Chondrocyte (in vitro differentiated cells): Measurements from ENCODE around the gene RASAL1. TPM values are rescaled to one million over a fixed set of nuclear protein-coding genes. Genes with fewer than 3 reads are reported as not detected.

Experiments used
- DNase-seq: peaks from one replicate; pipeline ENCODE4 v3.0.0; 2021; ENCODE audit warnings: mixed read lengths, low spot score
- H3K27ac Mint-ChIP-seq: one replicate; pipeline ENCODE4 v1.8.0; 2021; ENCODE audit warnings: mild to moderate bottlenecking, moderate library complexity, mixed read lengths; ENCODE audit not compliant: unreplicated experiment
- H3K27me3 Mint-ChIP-seq: 2 replicates; pipeline ENCODE4 v1.8.0; 2021; ENCODE audit warnings: low read depth, mixed read lengths
- H3K36me3 Mint-ChIP-seq: 2 replicates; pipeline ENCODE4 v1.8.0; 2021; ENCODE audit warnings: low read depth, mixed read lengths
- H3K4me1 Mint-ChIP-seq: 2 replicates; pipeline ENCODE4 v1.8.0; 2021; ENCODE audit warnings: low read depth, mild to moderate bottlenecking, mixed read lengths
- H3K4me3 Mint-ChIP-seq: one replicate; pipeline ENCODE4 v1.8.0; 2021; ENCODE audit warnings: mild to moderate bottlenecking, moderate library complexity, mixed read lengths; ENCODE audit not compliant: unreplicated experiment
- H3K9me3 Mint-ChIP-seq: 2 replicates; pipeline ENCODE4 v1.8.0; 2021; ENCODE audit warnings: low read depth, mixed read lengths
- total RNA-seq: library from RNA; stranded (reverse); gene quantifications from 3 replicates; pipeline ENCODE4 v1.2.1, GENCODE V29; 2021
- TF ChIP-seq, protein P1 (sequence below): fragments of 200-600 bp; sonication (generic); IDR thresholded peaks from 2 replicates; pipeline ENCODE4 v1.5.0; 2021; ENCODE audit warnings: antibody characterized with exemption, mild to moderate bottlenecking, moderate library complexity

RASAL1 gene
- total RNA-seq, 1 donor from 2014 or later, result not detected

DNA sequence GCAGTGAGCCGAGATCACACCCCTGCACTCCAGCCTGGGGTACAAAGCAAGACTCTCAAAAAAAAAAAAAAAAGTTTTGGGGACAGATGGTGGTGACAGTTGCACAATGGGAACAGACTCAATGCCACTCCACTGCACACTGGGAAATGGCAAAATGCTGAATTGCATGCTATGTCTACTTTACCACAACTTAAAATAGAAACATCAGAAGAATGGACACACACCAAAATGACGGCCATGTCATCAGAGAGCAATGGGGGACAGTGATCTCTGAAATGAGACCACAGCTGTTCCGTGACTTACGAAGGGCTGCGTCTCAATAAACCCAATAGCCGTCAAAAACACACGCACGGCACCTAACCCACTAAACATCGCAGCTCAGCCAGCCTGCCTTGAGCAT is 36.0 kb upstream of the RASAL1 start:
- Mint-ChIP-seq H3K9me3 (no peaks in the 10 kb centered on the region), H3K4me1 (no peaks in the 10 kb centered on the region), H3K27me3 (no peaks in the 10 kb centered on the region), H3K36me3 (peaks cover 35% of the 10 kb centered on the region), H3K27ac (no peak overlapping the region), H3K4me3 (no peak overlapping the region)
- TF ChIP-seq, protein P1, sequence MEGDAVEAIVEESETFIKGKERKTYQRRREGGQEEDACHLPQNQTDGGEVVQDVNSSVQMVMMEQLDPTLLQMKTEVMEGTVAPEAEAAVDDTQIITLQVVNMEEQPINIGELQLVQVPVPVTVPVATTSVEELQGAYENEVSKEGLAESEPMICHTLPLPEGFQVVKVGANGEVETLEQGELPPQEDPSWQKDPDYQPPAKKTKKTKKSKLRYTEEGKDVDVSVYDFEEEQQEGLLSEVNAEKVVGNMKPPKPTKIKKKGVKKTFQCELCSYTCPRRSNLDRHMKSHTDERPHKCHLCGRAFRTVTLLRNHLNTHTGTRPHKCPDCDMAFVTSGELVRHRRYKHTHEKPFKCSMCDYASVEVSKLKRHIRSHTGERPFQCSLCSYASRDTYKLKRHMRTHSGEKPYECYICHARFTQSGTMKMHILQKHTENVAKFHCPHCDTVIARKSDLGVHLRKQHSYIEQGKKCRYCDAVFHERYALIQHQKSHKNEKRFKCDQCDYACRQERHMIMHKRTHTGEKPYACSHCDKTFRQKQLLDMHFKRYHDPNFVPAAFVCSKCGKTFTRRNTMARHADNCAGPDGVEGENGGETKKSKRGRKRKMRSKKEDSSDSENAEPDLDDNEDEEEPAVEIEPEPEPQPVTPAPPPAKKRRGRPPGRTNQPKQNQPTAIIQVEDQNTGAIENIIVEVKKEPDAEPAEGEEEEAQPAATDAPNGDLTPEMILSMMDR, result no peak
- DNase-seq, result no peak

DNA sequence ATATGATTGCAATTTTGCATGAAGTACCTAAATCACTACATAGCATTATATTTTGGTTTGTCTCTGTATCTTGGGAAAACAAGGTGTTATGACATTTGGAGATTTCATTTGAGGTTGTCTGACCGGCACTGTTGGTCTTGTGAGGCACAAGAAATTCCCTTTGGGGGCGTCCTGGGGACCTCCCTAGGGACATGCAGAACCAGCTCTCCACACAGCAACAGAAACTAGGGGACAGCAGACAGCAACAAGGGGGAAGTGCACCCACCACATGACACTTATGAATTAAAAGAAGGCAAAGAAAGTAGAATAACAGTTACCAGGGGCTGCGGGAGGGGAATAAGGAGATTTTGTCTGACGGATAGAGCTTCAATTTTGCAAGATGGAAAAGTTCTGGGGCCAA is 35.4 kb upstream of the RASAL1 start:
- H3K9me3 Mint-ChIP-seq, result no peaks in the 10 kb centered on the region
- no peak for DNase-seq
- H3K36me3 Mint-ChIP-seq, result peaks cover 36% of the 10 kb centered on the region
- H3K27me3 Mint-ChIP-seq, result no peaks in the 10 kb centered on the region
- no peaks in the 10 kb centered on the region for H3K4me1 Mint-ChIP-seq
- H3K4me3 Mint-ChIP-seq, result no peak overlapping the region
- no peak overlapping the region for H3K27ac Mint-ChIP-seq
- TF ChIP-seq, protein P1, result no peak

DNA sequence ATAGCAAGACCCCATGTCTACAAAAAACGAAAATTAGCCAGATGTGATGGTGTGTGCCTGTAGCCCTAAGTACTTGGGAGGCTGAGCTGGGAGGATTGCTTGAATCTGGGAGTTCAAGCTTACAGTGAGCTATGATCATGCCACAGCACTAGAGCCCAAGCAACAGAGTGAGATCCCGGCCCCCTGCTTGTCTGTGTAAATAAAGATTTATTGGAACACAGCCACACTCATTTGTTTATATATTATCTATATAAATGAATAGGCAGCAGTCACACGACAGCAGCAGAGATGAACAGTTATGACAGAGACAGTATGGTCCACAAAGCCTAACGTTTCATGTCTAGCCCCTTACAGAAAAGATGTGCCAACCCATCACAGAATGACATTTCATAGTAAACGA is 34.9 kb upstream of the RASAL1 start:
- no peaks in the 10 kb centered on the region for H3K9me3 Mint-ChIP-seq
- H3K36me3 Mint-ChIP-seq, result peaks cover 38% of the 10 kb centered on the region
- H3K4me3 Mint-ChIP-seq, result no peak overlapping the region

DNA sequence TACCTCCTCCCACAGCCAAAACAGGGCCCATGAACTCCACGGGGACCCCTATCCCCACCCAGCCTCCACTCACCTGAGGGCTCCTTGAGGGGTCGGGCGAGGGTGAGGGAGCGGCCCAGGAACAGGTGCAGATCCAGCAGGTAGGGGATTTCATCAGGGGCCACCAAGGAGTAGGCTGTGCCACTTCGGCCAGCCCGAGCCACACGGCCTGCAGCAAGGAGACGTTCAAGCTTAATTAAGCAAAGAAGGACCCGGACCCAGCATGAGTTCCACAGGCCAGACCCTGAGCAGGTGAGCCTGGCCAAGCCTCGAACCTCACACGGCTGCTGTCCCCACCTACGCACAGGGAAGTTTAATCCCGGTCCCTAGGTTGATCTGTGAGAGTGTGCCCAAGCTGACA is 34.1 kb upstream of the RASAL1 start:
- H3K9me3 Mint-ChIP-seq, result no peaks in the 10 kb centered on the region

More for the DNA sequence above, 34.9 kb upstream of the RASAL1 start:
- Mint-ChIP-seq H3K4me1 (no peaks in the 10 kb centered on the region), H3K27me3 (no peaks in the 10 kb centered on the region), H3K27ac (no peak overlapping the region)
- TF ChIP-seq, protein P1, result no peak
- no peak for DNase-seq

DNA sequence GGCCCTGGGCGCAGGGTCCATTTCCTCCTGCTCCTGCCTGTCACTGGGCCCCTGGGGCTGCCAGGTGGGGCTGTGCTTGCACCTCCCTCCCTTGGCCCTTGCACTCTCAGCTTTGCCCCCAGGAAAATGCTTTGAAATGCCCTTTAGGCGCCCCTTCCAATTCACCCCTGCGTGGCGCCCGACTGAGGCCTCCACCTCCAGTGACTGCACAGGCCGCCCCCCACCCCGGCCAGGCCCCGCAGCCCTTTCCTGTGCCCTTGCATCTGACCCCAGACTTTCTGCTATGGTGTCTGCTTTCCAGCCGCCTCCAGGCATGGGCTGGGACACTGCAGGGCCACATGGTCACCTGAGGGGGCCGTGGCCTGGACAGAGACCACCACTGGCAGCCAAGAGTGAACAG is 32.3 kb upstream of the RASAL1 start:
- Mint-ChIP-seq H3K9me3 (no peaks in the 10 kb centered on the region), H3K4me1 (no peaks in the 10 kb centered on the region), H3K36me3 (peaks cover 39% of the 10 kb centered on the region), H3K27ac (no peak overlapping the region), H3K4me3 (no peak overlapping the region), H3K27me3 (no peaks in the 10 kb centered on the region)
- TF ChIP-seq, protein P1, result no peak
- DNase-seq, result no peak

More for the DNA sequence above, 34.1 kb upstream of the RASAL1 start:
- no peaks in the 10 kb centered on the region for H3K4me1 Mint-ChIP-seq
- no peaks in the 10 kb centered on the region for H3K27me3 Mint-ChIP-seq
- TF ChIP-seq, protein P1, result no peak
- no peak for DNase-seq
- peaks cover 37% of the 10 kb centered on the region for H3K36me3 Mint-ChIP-seq
- H3K4me3 Mint-ChIP-seq, result no peak overlapping the region
- no peak overlapping the region for H3K27ac Mint-ChIP-seq
